NCI-H1105 (cell line): ENCODE measurements around the gene PRDM4.
A peak's percentile ranks its signal among the peaks of the same experiment; 100 is the strongest.
"Not testable (repeated sequence)": the region's sequence is repeated elsewhere in the genome, so short reads cannot be mapped to it uniquely, and the experiment has no call there.

Experiments used
- DNase-seq: peaks from one replicate; lab custom pipeline; 2025; lab: John Stamatoyannopoulos, UW

Gene PRDM4

GRCh38 chr12:107774349-107775029, 13.6 kb upstream of the PRDM4 start, which contains the start of gene ASCL4:
Gene ASCL4 (plus strand): TSS chr12:107774704. CDS start chr12:107775219, 515 bp downstream.
- no peak for DNase-seq

GRCh38 chr12:107767466-107767865, 6.5 kb upstream of the PRDM4 start:
- no peak for DNase-seq

GRCh38 chr12:107765316-107765715, 4.4 kb upstream of the PRDM4 start:
- no peak for DNase-seq

GRCh38 chr12:107764626-107765025, 3.7 kb upstream of the PRDM4 start:
- no peak for DNase-seq

- no peak for DNase-seq
These were observed 1.9 kb upstream of the PRDM4 start for GRCh38 chr12:107762874-107763273.

GRCh38 chr12:107761502-107761904, 566 bp upstream of the PRDM4 start:
- no peak for DNase-seq

- DNase-seq, result peak; percentile 32
These were observed 629 bp downstream of the PRDM4 start for GRCh38 chr12:107760207-107760808.

GRCh38 chr12:107759410-107759809, 1.5 kb downstream of the PRDM4 start:
- peak; percentile 9 for DNase-seq

GRCh38 chr12:107749083-107749482, 11.9 kb downstream of the PRDM4 start:
- no peak for DNase-seq

- DNase-seq, result no peak
These were observed 12.5 kb downstream of the PRDM4 start for GRCh38 chr12:107748472-107748871.

- DNase-seq, result no peak
These were observed 24.0 kb downstream of the PRDM4 start for GRCh38 chr12:107736914-107737313.

- no peak for DNase-seq
These were observed 25.2 kb downstream of the PRDM4 start for GRCh38 chr12:107735763-107736162.

- no peak for DNase-seq
These were observed 26.8 kb downstream of the PRDM4 start for GRCh38 chr12:107734139-107734538.

GRCh38 chr12:107732365-107732764, 28.6 kb downstream of the PRDM4 start:
- DNase-seq, result no peak

- no peak for DNase-seq
These were observed 29.6 kb downstream of the PRDM4 start for GRCh38 chr12:107731366-107731765.

- DNase-seq, result no peak
These were observed 30.2 kb downstream of the PRDM4 start for GRCh38 chr12:107730618-107731341.

GRCh38 chr12:107727742-107728141, 33.2 kb downstream of the PRDM4 start:
- DNase-seq, result not testable (repeated sequence)

- not testable (repeated sequence) for DNase-seq
These were observed 33.6 kb downstream of the PRDM4 start for GRCh38 chr12:107727327-107727726.

GRCh38 chr12:107718606-107719005, 42.3 kb downstream of the PRDM4 start:
- DNase-seq, result no peak

GRCh38 chr12:107715780-107716179, 45.2 kb downstream of the PRDM4 start:
- no peak for DNase-seq

- DNase-seq, result not testable (repeated sequence)
These were observed 55.4 kb downstream of the PRDM4 start for GRCh38 chr12:107705522-107705921.

- no peak for DNase-seq
These were observed 56.9 kb downstream of the PRDM4 start for GRCh38 chr12:107704041-107704440.

- no peak for DNase-seq
These were observed 58.8 kb downstream of the PRDM4 start for GRCh38 chr12:107702106-107702505.
